ENCODE measurements around the gene BID. TPM values are rescaled to one million over a fixed set of nuclear protein-coding genes. Genes with fewer than 3 reads are reported as not detected.

Gene BID
- total RNA-seq, 1 donor from 2014 or later: 36.4 TPM

- Mint-ChIP-seq H3K36me3 (no peaks in the 10 kb centered on the region), H3K27ac (peak overlapping the region; percentile 83), H3K4me1 (ENCODE audit: unreplicated experiment) (peaks cover 31% of the 10 kb centered on the region), H3K4me3 (peak overlapping the region; percentile 89), H3K9me3 (no peaks in the 10 kb centered on the region), H3K27me3 (peaks cover 3% of the 10 kb centered on the region)
- no peak for TF ChIP-seq CTCF (conservative IDR thresholded peaks at IDR 0.05)
- DNase-seq (ENCODE audit: extremely low spot score, unreplicated experiment): peak; percentile 81
Measured at GRCh38 chr22:17773606-17774205, 563 bp downstream of the BID start.

GRCh38 chr22:17772958-17773605, 1.2 kb downstream of the BID start:
- no peak for DNase-seq (ENCODE audit: extremely low spot score, unreplicated experiment)
- Mint-ChIP-seq H3K36me3 (no peaks in the 10 kb centered on the region), H3K27ac (peak overlapping the region; percentile 83)

GRCh38 chr22:17772249-17772957, 1.9 kb downstream of the BID start:
- peak overlapping the region; percentile 83 for H3K27ac Mint-ChIP-seq
- H3K36me3 Mint-ChIP-seq: no peaks in the 10 kb centered on the region
- H3K9me3 Mint-ChIP-seq: no peaks in the 10 kb centered on the region
- H3K4me3 Mint-ChIP-seq: peak overlapping the region; percentile 89
- TF ChIP-seq CTCF (conservative IDR thresholded peaks at IDR 0.05): no peak
- H3K4me1 Mint-ChIP-seq (ENCODE audit: unreplicated experiment): peaks cover 28% of the 10 kb centered on the region
- no peaks in the 10 kb centered on the region for H3K27me3 Mint-ChIP-seq
- DNase-seq (ENCODE audit: extremely low spot score, unreplicated experiment): peak; percentile 66

More at GRCh38 chr22:17772958-17773605, 1.2 kb downstream of the BID start:
- Mint-ChIP-seq H3K27me3 (peaks cover 3% of the 10 kb centered on the region), H3K4me1 (ENCODE audit: unreplicated experiment) (peaks cover 31% of the 10 kb centered on the region), H3K9me3 (no peaks in the 10 kb centered on the region), H3K4me3 (peak overlapping the region; percentile 89)
- no peak for TF ChIP-seq CTCF (conservative IDR thresholded peaks at IDR 0.05)

GRCh38 chr22:17770180-17771077, 3.8 kb downstream of the BID start:
- Mint-ChIP-seq H3K27me3 (no peaks in the 10 kb centered on the region), H3K4me1 (ENCODE audit: unreplicated experiment) (peaks cover 19% of the 10 kb centered on the region), H3K4me3 (no peak overlapping the region), H3K27ac (peak overlapping the region; percentile 39), H3K36me3 (no peaks in the 10 kb centered on the region), H3K9me3 (no peaks in the 10 kb centered on the region)
- no peak for TF ChIP-seq CTCF (conservative IDR thresholded peaks at IDR 0.05)
- DNase-seq (ENCODE audit: extremely low spot score, unreplicated experiment): peak; percentile 65

GRCh38 chr22:17769716-17770082, 4.6 kb downstream of the BID start:
- DNase-seq (ENCODE audit: extremely low spot score, unreplicated experiment): no peak
- no peaks in the 10 kb centered on the region for H3K27me3 Mint-ChIP-seq
- peaks cover 18% of the 10 kb centered on the region for H3K4me1 Mint-ChIP-seq (ENCODE audit: unreplicated experiment)
- no peaks in the 10 kb centered on the region for H3K36me3 Mint-ChIP-seq
- no peaks in the 10 kb centered on the region for H3K9me3 Mint-ChIP-seq
- no peak overlapping the region for H3K4me3 Mint-ChIP-seq
- no peak overlapping the region for H3K27ac Mint-ChIP-seq
- TF ChIP-seq CTCF (conservative IDR thresholded peaks at IDR 0.05): no peak

All from type B pancreatic cell (in vitro differentiated cells).